ENCODE measurements around the gene CDH20.

DNA sequence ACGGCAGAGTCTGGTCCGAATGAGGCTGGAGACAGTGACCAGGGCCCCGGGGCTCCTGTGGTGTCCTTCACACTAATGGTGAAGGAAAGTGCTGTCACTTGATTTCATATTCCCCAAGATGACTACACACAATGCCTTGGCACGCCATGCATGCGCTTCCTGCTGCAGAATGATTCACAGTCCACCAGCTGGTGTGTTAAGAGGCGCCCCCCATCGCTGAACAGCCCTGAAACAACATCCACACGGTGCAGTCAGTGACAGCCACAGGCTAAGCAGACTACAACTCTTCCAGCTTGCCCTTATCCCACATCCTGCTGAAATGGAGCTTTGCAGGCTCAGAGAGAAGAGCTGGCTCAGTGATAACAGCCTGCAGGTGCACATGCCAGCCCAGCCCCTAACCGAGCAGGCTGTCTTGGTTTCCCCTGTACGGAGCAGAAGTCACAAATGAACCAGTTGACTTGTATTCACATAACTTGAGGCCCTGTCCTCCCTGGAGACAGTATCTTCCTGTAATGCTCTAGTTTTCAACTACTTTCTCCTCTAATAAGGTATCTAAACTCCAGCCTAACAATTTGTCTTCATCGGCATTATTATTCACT, 24.3 kb upstream of the CDH20 start:
- no peak for TF ChIP-seq SOX5 (CRISPR knock-in tag; IDR thresholded peaks at IDR 0.05; ENCODE audit: borderline replicate concordance)
- no peak for TF ChIP-seq MXD1 (CRISPR knock-in tag; IDR thresholded peaks at IDR 0.05)
- no peak for TF ChIP-seq RFX5 (IDR thresholded peaks at IDR 0.05; ENCODE audit: low read depth, low read length)
- no peak for TF ChIP-seq FOSL1 (CRISPR knock-in tag; IDR thresholded peaks at IDR 0.05; ENCODE audit: borderline replicate concordance)
- no peak for TF ChIP-seq PPARG (CRISPR knock-in tag; conservative IDR thresholded peaks at IDR 0.05)
